ENCODE measurements around the gene GPRIN2. TPM values are rescaled to one million over a fixed set of nuclear protein-coding genes. Genes with fewer than 3 reads are reported as not detected.
"Not testable (repeated sequence)": the region's sequence is repeated elsewhere in the genome, so short reads cannot be mapped to it uniquely, and the experiment has no call there.

The GPRIN2 gene
- polyA plus RNA-seq, 3 donors: not detected

- H3K36me3 ChIP-seq (replicated peaks in 1 of 2; ENCODE audit: control insufficient read depth in 1 of 2, insufficient read depth in 2 of 2, low read length in 2 of 2); H3K9me3 Mint-ChIP-seq; H3K9ac ChIP-seq (ENCODE audit: insufficient read depth, low read length, poor library complexity, severe bottlenecking); H4K20me1 ChIP-seq (ENCODE audit: insufficient read depth, low read length); H3K27me3 ChIP-seq (ENCODE audit: control insufficient read depth in 2 of 2, insufficient read depth in 2 of 2, low read length in 2 of 2); H2AFZ ChIP-seq (ENCODE audit: insufficient read depth, low read depth, low read length, poor library complexity, severe bottlenecking); H3K9me3 ChIP-seq (replicated peaks in 1 of 2; ENCODE audit: control insufficient read depth in 1 of 2, insufficient read depth in 1 of 2, low read length in 2 of 2); H3K4me3 ChIP-seq (replicated peaks in 1 of 3; ENCODE audit: low read depth in 2 of 3, low read length in 3 of 3); H3K4me1 Mint-ChIP-seq; H3K27ac ChIP-seq (ENCODE audit: low read depth in 1 of 2, low read length in 2 of 2); intact Hi-C loops (cut with micrococcal nuclease); H3K4me3 Mint-ChIP-seq; H3K36me3 Mint-ChIP-seq; H3K79me2 ChIP-seq (ENCODE audit: insufficient read depth, low read length); H3K4me1 ChIP-seq (ENCODE audit: control insufficient read depth in 1 of 2, insufficient read depth in 2 of 2, low read length in 2 of 2); H3K27me3 Mint-ChIP-seq (ENCODE audit: low read depth in 3 of 3); DNase-seq; H3K27ac Mint-ChIP-seq; H3K4me2 ChIP-seq (replicated peaks; ENCODE audit: extremely low read depth, low read length, poor library complexity, severe bottlenecking): not testable (repeated sequence)
- WGBS (ENCODE audit: insufficient coverage): no CpG with 5 or more reads among the region's 8 CpGs
Observed at GRCh38 chr10:46591053-46591452, 34.6 kb upstream of the GPRIN2 start.

DNA sequence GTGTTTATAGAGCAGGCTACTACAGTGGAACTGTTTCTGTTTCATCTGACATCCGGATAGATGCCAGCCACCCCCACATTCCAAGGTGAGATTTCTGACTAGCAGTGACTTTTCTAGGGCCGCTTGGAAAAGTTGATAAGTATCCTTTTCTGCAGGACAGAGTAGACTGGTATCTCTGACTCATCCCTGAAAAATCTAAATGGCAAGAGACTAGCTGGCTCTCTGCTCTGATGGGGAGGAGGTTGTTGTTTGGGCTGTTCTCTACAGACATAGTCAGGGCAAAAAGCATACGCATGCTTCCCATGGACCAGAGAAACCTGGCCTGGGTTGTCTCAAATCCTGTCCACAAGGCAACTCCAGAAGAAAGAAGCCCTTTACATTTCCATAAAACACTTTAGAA lies 33.1 kb upstream of the GPRIN2 start:
- H3K4me1 Mint-ChIP-seq; H3K9ac ChIP-seq (ENCODE audit: insufficient read depth, low read length, poor library complexity, severe bottlenecking); H3K4me2 ChIP-seq (replicated peaks; ENCODE audit: extremely low read depth, low read length, poor library complexity, severe bottlenecking); H3K27ac Mint-ChIP-seq; H3K27me3 Mint-ChIP-seq (ENCODE audit: low read depth in 3 of 3); H3K27ac ChIP-seq (ENCODE audit: low read depth in 1 of 2, low read length in 2 of 2); H3K4me1 ChIP-seq (ENCODE audit: control insufficient read depth in 1 of 2, insufficient read depth in 2 of 2, low read length in 2 of 2); H3K36me3 Mint-ChIP-seq; H3K4me3 Mint-ChIP-seq; H3K9me3 ChIP-seq (replicated peaks in 1 of 2; ENCODE audit: control insufficient read depth in 1 of 2, insufficient read depth in 1 of 2, low read length in 2 of 2); H3K4me3 ChIP-seq (replicated peaks in 1 of 3; ENCODE audit: low read depth in 2 of 3, low read length in 3 of 3); H3K9me3 Mint-ChIP-seq; intact Hi-C loops (cut with micrococcal nuclease); H3K36me3 ChIP-seq (replicated peaks in 1 of 2; ENCODE audit: control insufficient read depth in 1 of 2, insufficient read depth in 2 of 2, low read length in 2 of 2); H4K20me1 ChIP-seq (ENCODE audit: insufficient read depth, low read length); DNase-seq; H2AFZ ChIP-seq (ENCODE audit: insufficient read depth, low read depth, low read length, poor library complexity, severe bottlenecking); H3K27me3 ChIP-seq (ENCODE audit: control insufficient read depth in 2 of 2, insufficient read depth in 2 of 2, low read length in 2 of 2); H3K79me2 ChIP-seq (ENCODE audit: insufficient read depth, low read length): not testable (repeated sequence)
- no CpG with 5 or more reads among the region's 3 CpGs for WGBS (ENCODE audit: insufficient coverage)

DNA sequence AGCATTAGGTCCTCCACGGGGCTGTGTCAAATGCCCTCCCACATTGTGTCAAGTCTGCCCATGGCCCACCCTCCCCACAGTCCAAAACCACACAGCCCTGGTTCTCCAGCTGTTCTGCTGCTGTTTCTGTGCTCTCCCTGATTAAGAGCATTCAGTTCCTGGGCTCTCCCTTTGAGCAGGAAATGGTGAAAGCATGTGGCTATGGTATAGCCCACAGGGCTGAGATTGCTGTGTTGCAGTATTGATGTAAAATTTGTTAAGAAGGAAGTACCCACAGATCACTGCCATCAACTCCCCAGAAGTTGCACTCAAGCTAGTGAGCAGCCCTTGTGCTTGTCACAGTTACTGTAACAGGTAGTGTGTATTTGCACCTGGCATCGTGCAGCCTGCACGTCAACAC lies 31.8 kb upstream of the GPRIN2 start:
- H3K36me3 ChIP-seq (replicated peaks in 1 of 2; ENCODE audit: control insufficient read depth in 1 of 2, insufficient read depth in 2 of 2, low read length in 2 of 2); H3K4me1 Mint-ChIP-seq; H4K20me1 ChIP-seq (ENCODE audit: insufficient read depth, low read length); H3K9me3 Mint-ChIP-seq; H3K36me3 Mint-ChIP-seq; H3K79me2 ChIP-seq (ENCODE audit: insufficient read depth, low read length); H3K27me3 ChIP-seq (ENCODE audit: control insufficient read depth in 2 of 2, insufficient read depth in 2 of 2, low read length in 2 of 2); H3K27ac ChIP-seq (ENCODE audit: low read depth in 1 of 2, low read length in 2 of 2); H3K4me1 ChIP-seq (ENCODE audit: control insufficient read depth in 1 of 2, insufficient read depth in 2 of 2, low read length in 2 of 2); H3K4me2 ChIP-seq (replicated peaks; ENCODE audit: extremely low read depth, low read length, poor library complexity, severe bottlenecking); intact Hi-C loops (cut with micrococcal nuclease); H3K4me3 ChIP-seq (replicated peaks in 1 of 3; ENCODE audit: low read depth in 2 of 3, low read length in 3 of 3); H3K9ac ChIP-seq (ENCODE audit: insufficient read depth, low read length, poor library complexity, severe bottlenecking); H3K27ac Mint-ChIP-seq; H3K9me3 ChIP-seq (replicated peaks in 1 of 2; ENCODE audit: control insufficient read depth in 1 of 2, insufficient read depth in 1 of 2, low read length in 2 of 2); H2AFZ ChIP-seq (ENCODE audit: insufficient read depth, low read depth, low read length, poor library complexity, severe bottlenecking); DNase-seq; H3K27me3 Mint-ChIP-seq (ENCODE audit: low read depth in 3 of 3); H3K4me3 Mint-ChIP-seq: not testable (repeated sequence)
- WGBS (ENCODE audit: insufficient coverage): no CpG with 5 or more reads among the region's 3 CpGs

DNA sequence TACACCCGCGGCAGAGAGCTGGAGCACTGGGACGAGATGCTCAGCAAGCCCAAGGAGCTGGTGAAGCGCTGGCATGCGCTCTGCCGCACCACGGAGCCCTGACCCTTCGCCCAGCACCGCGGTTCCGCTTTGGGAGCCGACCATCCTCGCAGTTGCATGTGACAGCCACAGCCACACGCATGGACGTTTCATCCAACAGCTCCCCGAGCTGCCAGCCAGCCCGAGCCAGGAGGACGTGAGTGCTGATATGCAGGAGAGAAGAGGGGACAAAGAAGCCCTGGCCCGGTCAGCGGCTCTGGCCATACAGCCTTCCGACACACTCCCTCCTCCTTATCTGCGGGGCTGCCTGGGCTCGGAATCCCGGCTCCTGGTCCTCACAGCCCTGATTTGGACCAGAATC lies 31.1 kb upstream of the GPRIN2 start:
- H3K4me1 ChIP-seq (ENCODE audit: control insufficient read depth in 1 of 2, insufficient read depth in 2 of 2, low read length in 2 of 2); H3K4me2 ChIP-seq (replicated peaks; ENCODE audit: extremely low read depth, low read length, poor library complexity, severe bottlenecking); H3K27me3 Mint-ChIP-seq (ENCODE audit: low read depth in 3 of 3); H3K27ac Mint-ChIP-seq; H4K20me1 ChIP-seq (ENCODE audit: insufficient read depth, low read length); H2AFZ ChIP-seq (ENCODE audit: insufficient read depth, low read depth, low read length, poor library complexity, severe bottlenecking); H3K4me3 Mint-ChIP-seq; H3K36me3 ChIP-seq (replicated peaks in 1 of 2; ENCODE audit: control insufficient read depth in 1 of 2, insufficient read depth in 2 of 2, low read length in 2 of 2); H3K27ac ChIP-seq (ENCODE audit: low read depth in 1 of 2, low read length in 2 of 2); H3K9me3 Mint-ChIP-seq; H3K9ac ChIP-seq (ENCODE audit: insufficient read depth, low read length, poor library complexity, severe bottlenecking); H3K4me3 ChIP-seq (replicated peaks in 1 of 3; ENCODE audit: low read depth in 2 of 3, low read length in 3 of 3); intact Hi-C loops (cut with micrococcal nuclease); H3K9me3 ChIP-seq (replicated peaks in 1 of 2; ENCODE audit: control insufficient read depth in 1 of 2, insufficient read depth in 1 of 2, low read length in 2 of 2); H3K79me2 ChIP-seq (ENCODE audit: insufficient read depth, low read length); H3K36me3 Mint-ChIP-seq; H3K4me1 Mint-ChIP-seq; DNase-seq; H3K27me3 ChIP-seq (ENCODE audit: control insufficient read depth in 2 of 2, insufficient read depth in 2 of 2, low read length in 2 of 2): not testable (repeated sequence)
- no CpG with 5 or more reads among the region's 24 CpGs for WGBS (ENCODE audit: insufficient coverage)
